Measurements from ENCODE around the gene NBEA.
A peak's percentile ranks its signal among the peaks of the same experiment; 100 is the strongest.

The NBEA gene

DNA sequence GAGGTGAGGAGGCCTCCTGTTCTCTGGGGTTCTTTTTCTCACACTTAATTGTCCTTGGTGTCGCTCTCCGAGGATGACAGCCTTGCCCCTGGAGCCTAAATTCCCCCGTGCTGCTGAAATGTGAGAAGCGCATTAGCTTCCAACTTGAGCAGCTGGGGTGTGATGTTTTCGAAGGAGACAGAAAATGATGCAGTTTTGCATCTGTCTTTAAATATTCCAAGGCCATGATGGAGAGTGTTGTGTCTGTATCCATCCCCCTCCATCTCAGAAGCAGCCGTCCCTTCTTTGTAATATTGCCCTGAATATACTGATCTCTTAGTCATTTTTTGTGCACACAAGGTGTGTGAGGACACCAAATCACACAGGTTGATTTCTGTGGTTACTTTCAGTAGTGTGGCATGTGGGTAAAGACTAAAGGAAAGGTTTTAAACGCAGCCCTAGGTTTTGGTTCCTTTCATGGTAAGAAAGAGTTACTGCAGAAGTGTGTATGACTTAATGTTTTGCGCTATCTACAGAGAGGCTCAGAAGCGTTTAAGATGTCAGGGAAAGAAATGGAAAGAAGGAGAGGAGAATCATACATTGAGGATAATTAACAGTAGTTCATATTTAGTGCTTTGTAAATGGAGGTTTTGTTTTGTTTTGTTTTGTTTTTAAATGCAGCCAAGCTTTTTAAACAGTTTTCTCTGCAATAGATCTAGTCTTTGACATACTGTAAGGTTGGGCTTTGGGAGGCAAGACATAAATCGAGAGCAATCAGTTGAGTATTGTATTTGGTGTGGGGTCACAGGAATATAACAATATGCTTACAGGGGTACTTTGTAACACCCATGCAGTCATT, 1.6 kb downstream of the NBEA start:
- ChIA-PET POLR2A (no interaction called here), CTCF (no interaction called here)
- no peaks in the 10 kb centered on the region for H3K9me3 ChIP-seq (ENCODE audit: control insufficient read depth, insufficient read depth, low read depth, low read length)
- peak overlapping the region; percentile 31; the same call in 1 of the 2 replicates for H3K27ac ChIP-seq (ENCODE audit: extremely low read depth, low read depth, low read length)
- TF ChIP-seq, protein P1, sequence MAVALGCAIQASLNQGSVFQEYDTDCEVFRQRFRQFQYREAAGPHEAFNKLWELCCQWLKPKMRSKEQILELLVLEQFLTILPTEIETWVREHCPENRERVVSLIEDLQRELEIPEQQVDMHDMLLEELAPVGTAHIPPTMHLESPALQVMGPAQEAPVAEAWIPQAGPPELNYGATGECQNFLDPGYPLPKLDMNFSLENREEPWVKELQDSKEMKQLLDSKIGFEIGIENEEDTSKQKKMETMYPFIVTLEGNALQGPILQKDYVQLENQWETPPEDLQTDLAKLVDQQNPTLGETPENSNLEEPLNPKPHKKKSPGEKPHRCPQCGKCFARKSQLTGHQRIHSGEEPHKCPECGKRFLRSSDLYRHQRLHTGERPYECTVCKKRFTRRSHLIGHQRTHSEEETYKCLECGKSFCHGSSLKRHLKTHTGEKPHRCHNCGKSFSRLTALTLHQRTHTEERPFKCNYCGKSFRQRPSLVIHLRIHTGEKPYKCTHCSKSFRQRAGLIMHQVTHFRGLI (tag by site-specific recombination; IDR thresholded peaks at IDR 0.05): peak; percentile 74
- TF ChIP-seq ZNF366 (tag by site-specific recombination; conservative IDR thresholded peaks at IDR 0.05): peak; percentile 13
- 0 out of 2 replicates have a peak, but pooled peaks have one; percentile 7 for TF ChIP-seq ZNF335 (tag by site-specific recombination; conservative IDR thresholded peaks at IDR 0.05)
- TF ChIP-seq, protein P2, sequence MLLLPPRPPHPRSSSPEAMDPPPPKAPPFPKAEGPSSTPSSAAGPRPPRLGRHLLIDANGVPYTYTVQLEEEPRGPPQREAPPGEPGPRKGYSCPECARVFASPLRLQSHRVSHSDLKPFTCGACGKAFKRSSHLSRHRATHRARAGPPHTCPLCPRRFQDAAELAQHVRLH (tag by site-specific recombination; IDR thresholded peaks at IDR 0.05): no peak
- TF ChIP-seq ZNF133 (tag by site-specific recombination; IDR thresholded peaks at IDR 0.05): no peak
- TF ChIP-seq ZNF341 (tag by site-specific recombination; IDR thresholded peaks at IDR 0.05; ENCODE audit: low read depth): peak; percentile 47; the same call in 1 of the 2 replicates
- 0 out of 2 replicates have a peak, but pooled peaks have one; percentile 33 for TF ChIP-seq ZBTB17 (tag by site-specific recombination; IDR thresholded peaks at IDR 0.05)
- TF ChIP-seq, protein P3, sequence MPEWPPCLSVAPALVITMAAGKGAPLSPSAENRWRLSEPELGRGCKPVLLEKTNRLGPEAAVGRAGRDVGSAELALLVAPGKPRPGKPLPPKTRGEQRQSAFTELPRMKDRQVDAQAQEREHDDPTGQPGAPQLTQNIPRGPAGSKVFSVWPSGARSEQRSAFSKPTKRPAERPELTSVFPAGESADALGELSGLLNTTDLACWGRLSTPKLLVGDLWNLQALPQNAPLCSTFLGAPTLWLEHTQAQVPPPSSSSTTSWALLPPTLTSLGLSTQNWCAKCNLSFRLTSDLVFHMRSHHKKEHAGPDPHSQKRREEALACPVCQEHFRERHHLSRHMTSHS (tag by site-specific recombination; IDR thresholded peaks at IDR 0.05): no peak
- peak overlapping the region; percentile 99 for H3K4me3 ChIP-seq (ENCODE audit: low read depth, low read length)
- no peaks in the 10 kb centered on the region for H3K36me3 ChIP-seq (ENCODE audit: control insufficient read depth in 2 of 2, insufficient read depth in 1 of 2, low read length in 2 of 2)
- H3K4me1 ChIP-seq (ENCODE audit: control insufficient read depth, insufficient read depth, low read length): peaks cover 4% of the 10 kb centered on the region

DNA sequence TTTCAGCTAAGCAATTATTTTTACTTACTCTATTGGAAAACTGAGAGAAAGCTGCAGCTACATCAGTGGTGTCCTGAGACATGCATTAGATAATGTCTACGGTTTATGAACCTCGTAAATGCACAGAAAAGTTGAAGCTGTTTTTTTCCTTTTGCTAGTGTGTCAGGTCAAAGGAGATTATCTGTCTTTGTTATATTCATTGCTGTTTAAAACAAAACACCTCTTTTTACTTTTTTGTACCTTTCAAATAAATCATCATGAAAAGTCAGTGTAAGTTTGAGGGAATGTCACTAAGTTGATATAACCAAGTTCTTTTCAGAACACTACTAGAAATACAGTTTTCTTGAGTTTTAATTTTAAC, 2.2 kb downstream of the NBEA start:
- no peaks in the 10 kb centered on the region for H3K36me3 ChIP-seq (ENCODE audit: control insufficient read depth in 2 of 2, insufficient read depth in 1 of 2, low read length in 2 of 2)
- H3K27ac ChIP-seq (ENCODE audit: extremely low read depth, low read depth, low read length): no peak overlapping the region
- peak overlapping the region; percentile 99; the same call in 1 of the 2 replicates for H3K4me3 ChIP-seq (ENCODE audit: low read depth, low read length)
- ChIA-PET CTCF (interaction anchor here (0.7 kb wide), 1 partner anchor 173 kb away, joined by 3 read pairs; no protein-coding TSS in a partner anchor), POLR2A (no interaction called here)
- no peaks in the 10 kb centered on the region for H3K9me3 ChIP-seq (ENCODE audit: control insufficient read depth, insufficient read depth, low read depth, low read length)
- peaks cover 4% of the 10 kb centered on the region for H3K4me1 ChIP-seq (ENCODE audit: control insufficient read depth, insufficient read depth, low read length)
- TF ChIP-seq GLI2 (tag by site-specific recombination; IDR thresholded peaks at IDR 0.05; ENCODE audit: borderline replicate concordance, low read depth) (no peak), ZNF658 (tag by site-specific recombination; IDR thresholded peaks at IDR 0.05) (no peak), BCL11A (tag by site-specific recombination; IDR thresholded peaks at IDR 0.05; ENCODE audit: low read depth) (no peak), ZNF48 (tag by site-specific recombination; IDR thresholded peaks at IDR 0.05) (no peak), ZFP3 (tag by site-specific recombination; IDR thresholded peaks at IDR 0.05; ENCODE audit: low read depth) (no peak), YY1 (tag by site-specific recombination; IDR thresholded peaks at IDR 0.05) (no peak), KLF9 (tag by site-specific recombination; IDR thresholded peaks at IDR 0.05; ENCODE audit: low read depth) (no peak), ZNF433 (tag by site-specific recombination; IDR thresholded peaks at IDR 0.05; ENCODE audit: low read depth) (no peak)
- TF ChIP-seq, protein P4, sequence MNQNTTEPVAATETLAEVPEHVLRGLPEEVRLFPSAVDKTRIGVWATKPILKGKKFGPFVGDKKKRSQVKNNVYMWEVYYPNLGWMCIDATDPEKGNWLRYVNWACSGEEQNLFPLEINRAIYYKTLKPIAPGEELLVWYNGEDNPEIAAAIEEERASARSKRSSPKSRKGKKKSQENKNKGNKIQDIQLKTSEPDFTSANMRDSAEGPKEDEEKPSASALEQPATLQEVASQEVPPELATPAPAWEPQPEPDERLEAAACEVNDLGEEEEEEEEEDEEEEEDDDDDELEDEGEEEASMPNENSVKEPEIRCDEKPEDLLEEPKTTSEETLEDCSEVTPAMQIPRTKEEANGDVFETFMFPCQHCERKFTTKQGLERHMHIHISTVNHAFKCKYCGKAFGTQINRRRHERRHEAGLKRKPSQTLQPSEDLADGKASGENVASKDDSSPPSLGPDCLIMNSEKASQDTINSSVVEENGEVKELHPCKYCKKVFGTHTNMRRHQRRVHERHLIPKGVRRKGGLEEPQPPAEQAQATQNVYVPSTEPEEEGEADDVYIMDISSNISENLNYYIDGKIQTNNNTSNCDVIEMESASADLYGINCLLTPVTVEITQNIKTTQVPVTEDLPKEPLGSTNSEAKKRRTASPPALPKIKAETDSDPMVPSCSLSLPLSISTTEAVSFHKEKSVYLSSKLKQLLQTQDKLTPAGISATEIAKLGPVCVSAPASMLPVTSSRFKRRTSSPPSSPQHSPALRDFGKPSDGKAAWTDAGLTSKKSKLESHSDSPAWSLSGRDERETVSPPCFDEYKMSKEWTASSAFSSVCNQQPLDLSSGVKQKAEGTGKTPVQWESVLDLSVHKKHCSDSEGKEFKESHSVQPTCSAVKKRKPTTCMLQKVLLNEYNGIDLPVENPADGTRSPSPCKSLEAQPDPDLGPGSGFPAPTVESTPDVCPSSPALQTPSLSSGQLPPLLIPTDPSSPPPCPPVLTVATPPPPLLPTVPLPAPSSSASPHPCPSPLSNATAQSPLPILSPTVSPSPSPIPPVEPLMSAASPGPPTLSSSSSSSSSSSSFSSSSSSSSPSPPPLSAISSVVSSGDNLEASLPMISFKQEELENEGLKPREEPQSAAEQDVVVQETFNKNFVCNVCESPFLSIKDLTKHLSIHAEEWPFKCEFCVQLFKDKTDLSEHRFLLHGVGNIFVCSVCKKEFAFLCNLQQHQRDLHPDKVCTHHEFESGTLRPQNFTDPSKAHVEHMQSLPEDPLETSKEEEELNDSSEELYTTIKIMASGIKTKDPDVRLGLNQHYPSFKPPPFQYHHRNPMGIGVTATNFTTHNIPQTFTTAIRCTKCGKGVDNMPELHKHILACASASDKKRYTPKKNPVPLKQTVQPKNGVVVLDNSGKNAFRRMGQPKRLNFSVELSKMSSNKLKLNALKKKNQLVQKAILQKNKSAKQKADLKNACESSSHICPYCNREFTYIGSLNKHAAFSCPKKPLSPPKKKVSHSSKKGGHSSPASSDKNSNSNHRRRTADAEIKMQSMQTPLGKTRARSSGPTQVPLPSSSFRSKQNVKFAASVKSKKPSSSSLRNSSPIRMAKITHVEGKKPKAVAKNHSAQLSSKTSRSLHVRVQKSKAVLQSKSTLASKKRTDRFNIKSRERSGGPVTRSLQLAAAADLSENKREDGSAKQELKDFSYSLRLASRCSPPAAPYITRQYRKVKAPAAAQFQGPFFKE (tag by site-specific recombination; IDR thresholded peaks at IDR 0.05; ENCODE audit: borderline replicate concordance): no peak
- TF ChIP-seq, protein P5, sequence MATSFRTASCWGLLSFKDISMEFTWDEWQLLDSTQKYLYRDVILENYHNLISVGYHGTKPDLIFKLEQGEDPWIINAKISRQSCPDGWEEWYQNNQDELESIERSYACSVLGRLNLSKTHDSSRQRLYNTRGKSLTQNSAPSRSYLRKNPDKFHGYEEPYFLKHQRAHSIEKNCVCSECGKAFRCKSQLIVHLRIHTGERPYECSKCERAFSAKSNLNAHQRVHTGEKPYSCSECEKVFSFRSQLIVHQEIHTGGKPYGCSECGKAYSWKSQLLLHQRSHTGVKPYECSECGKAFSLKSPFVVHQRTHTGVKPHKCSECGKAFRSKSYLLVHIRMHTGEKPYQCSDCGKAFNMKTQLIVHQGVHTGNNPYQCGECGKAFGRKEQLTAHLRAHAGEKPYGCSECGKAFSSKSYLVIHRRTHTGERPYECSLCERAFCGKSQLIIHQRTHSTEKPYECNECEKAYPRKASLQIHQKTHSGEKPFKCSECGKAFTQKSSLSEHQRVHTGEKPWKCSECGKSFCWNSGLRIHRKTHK (tag by site-specific recombination; IDR thresholded peaks at IDR 0.05): no peak
- TF ChIP-seq, protein P6, sequence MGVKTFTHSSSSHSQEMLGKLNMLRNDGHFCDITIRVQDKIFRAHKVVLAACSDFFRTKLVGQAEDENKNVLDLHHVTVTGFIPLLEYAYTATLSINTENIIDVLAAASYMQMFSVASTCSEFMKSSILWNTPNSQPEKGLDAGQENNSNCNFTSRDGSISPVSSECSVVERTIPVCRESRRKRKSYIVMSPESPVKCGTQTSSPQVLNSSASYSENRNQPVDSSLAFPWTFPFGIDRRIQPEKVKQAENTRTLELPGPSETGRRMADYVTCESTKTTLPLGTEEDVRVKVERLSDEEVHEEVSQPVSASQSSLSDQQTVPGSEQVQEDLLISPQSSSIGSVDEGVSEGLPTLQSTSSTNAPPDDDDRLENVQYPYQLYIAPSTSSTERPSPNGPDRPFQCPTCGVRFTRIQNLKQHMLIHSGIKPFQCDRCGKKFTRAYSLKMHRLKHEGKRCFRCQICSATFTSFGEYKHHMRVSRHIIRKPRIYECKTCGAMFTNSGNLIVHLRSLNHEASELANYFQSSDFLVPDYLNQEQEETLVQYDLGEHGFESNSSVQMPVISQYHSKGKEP (tag by site-specific recombination; IDR thresholded peaks at IDR 0.05): peak; percentile 47
- TF ChIP-seq, protein P1 (tag by site-specific recombination; IDR thresholded peaks at IDR 0.05): 0 out of 2 replicates have a peak, but pooled peaks have one; percentile 1
